ENCODE data around the gene CEBPG.

DNA sequence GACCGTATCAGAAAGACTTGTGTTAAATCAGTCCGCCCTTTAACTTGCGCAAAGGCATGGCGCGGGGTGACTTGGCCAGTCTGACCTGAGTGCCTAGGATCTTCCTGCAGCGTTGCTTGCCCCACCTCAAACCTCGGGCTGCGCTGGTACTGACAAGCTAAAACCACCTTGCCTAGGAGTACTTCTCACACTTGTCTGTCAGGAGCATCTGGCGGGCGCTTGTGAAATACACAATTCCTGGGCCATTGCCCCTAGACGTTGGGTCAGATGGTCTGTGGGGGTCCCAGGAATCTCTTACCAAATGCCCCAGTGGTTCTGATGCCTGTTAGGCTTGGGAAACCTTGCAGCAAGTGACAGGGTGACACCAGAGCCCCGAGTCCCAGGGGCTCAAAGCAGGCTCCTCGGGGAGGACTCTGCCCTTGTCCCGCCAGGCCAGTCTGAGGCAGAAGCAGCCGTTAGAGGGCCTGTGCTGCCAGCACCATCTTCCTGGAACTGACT, 12.9 kb downstream of the CEBPG start:
- TF ChIP-seq, protein P1, sequence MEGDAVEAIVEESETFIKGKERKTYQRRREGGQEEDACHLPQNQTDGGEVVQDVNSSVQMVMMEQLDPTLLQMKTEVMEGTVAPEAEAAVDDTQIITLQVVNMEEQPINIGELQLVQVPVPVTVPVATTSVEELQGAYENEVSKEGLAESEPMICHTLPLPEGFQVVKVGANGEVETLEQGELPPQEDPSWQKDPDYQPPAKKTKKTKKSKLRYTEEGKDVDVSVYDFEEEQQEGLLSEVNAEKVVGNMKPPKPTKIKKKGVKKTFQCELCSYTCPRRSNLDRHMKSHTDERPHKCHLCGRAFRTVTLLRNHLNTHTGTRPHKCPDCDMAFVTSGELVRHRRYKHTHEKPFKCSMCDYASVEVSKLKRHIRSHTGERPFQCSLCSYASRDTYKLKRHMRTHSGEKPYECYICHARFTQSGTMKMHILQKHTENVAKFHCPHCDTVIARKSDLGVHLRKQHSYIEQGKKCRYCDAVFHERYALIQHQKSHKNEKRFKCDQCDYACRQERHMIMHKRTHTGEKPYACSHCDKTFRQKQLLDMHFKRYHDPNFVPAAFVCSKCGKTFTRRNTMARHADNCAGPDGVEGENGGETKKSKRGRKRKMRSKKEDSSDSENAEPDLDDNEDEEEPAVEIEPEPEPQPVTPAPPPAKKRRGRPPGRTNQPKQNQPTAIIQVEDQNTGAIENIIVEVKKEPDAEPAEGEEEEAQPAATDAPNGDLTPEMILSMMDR (IDR thresholded peaks at IDR 0.05 in 2 of 3, conservative IDR thresholded peaks at IDR 0.05 in 1 of 3; ENCODE audit: borderline replicate concordance in 1 of 3, insufficient read depth in 1 of 3, low read depth in 2 of 3, low read length in 2 of 3): no peak
- TF ChIP-seq YY1 (IDR thresholded peaks at IDR 0.05; ENCODE audit: extremely low read depth, insufficient replicate concordance, low read depth, low read length) (no peak), JUND (IDR thresholded peaks at IDR 0.05) (no peak), POLR2A (IDR thresholded peaks at IDR 0.05; ENCODE audit: borderline replicate concordance, extremely low read depth, insufficient read depth, insufficient read length) (no peak), POLR2AphosphoS5 (IDR thresholded peaks at IDR 0.05; ENCODE audit: low read depth, low read length) (no peak), EZH2phosphoT487 (IDR thresholded peaks at IDR 0.05; ENCODE audit: borderline replicate concordance) (no peak), RAD21 (IDR thresholded peaks at IDR 0.05; ENCODE audit: low read depth) (no peak), EZH2 (IDR thresholded peaks at IDR 0.05) (no peak)
- TF ChIP-seq, protein P2, sequence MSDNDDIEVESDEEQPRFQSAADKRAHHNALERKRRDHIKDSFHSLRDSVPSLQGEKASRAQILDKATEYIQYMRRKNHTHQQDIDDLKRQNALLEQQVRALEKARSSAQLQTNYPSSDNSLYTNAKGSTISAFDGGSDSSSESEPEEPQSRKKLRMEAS (IDR thresholded peaks at IDR 0.05): no peak
- TF ChIP-seq, protein P3, sequence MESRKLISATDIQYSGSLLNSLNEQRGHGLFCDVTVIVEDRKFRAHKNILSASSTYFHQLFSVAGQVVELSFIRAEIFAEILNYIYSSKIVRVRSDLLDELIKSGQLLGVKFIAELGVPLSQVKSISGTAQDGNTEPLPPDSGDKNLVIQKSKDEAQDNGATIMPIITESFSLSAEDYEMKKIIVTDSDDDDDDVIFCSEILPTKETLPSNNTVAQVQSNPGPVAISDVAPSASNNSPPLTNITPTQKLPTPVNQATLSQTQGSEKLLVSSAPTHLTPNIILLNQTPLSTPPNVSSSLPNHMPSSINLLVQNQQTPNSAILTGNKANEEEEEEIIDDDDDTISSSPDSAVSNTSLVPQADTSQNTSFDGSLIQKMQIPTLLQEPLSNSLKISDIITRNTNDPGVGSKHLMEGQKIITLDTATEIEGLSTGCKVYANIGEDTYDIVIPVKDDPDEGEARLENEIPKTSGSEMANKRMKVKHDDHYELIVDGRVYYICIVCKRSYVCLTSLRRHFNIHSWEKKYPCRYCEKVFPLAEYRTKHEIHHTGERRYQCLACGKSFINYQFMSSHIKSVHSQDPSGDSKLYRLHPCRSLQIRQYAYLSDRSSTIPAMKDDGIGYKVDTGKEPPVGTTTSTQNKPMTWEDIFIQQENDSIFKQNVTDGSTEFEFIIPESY (IDR thresholded peaks at IDR 0.05; ENCODE audit: extremely low read depth, insufficient replicate concordance, low read length): no peak
- TF ChIP-seq, protein P4, sequence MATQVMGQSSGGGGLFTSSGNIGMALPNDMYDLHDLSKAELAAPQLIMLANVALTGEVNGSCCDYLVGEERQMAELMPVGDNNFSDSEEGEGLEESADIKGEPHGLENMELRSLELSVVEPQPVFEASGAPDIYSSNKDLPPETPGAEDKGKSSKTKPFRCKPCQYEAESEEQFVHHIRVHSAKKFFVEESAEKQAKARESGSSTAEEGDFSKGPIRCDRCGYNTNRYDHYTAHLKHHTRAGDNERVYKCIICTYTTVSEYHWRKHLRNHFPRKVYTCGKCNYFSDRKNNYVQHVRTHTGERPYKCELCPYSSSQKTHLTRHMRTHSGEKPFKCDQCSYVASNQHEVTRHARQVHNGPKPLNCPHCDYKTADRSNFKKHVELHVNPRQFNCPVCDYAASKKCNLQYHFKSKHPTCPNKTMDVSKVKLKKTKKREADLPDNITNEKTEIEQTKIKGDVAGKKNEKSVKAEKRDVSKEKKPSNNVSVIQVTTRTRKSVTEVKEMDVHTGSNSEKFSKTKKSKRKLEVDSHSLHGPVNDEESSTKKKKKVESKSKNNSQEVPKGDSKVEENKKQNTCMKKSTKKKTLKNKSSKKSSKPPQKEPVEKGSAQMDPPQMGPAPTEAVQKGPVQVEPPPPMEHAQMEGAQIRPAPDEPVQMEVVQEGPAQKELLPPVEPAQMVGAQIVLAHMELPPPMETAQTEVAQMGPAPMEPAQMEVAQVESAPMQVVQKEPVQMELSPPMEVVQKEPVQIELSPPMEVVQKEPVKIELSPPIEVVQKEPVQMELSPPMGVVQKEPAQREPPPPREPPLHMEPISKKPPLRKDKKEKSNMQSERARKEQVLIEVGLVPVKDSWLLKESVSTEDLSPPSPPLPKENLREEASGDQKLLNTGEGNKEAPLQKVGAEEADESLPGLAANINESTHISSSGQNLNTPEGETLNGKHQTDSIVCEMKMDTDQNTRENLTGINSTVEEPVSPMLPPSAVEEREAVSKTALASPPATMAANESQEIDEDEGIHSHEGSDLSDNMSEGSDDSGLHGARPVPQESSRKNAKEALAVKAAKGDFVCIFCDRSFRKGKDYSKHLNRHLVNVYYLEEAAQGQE (IDR thresholded peaks at IDR 0.05; ENCODE audit: low read depth): no peak
